ENCODE measurements around the gene EIF4G3. TPM values are rescaled to one million over a fixed set of nuclear protein-coding genes. Genes with fewer than 3 reads are reported as not detected.

EIF4G3 gene
- total and polyA plus RNA-seq, 12 donors, result 13.3 to 50.2 (median 36.1) TPM

GRCh38 chr1:20834192-20834591, 342.5 kb downstream of the EIF4G3 start:
- no peak overlapping the region for H3K27ac ChIP-seq
- peaks cover 0 to 5% (median 0%) of the 10 kb centered on the region in 11 donors for H3K9me3 ChIP-seq
- intact Hi-C loops (cut with DNase I), result no loop called here
- no peak overlapping the region for H3K4me3 ChIP-seq
- DNase-seq (no peak), ATAC-seq (no peak)
- no peaks in the 10 kb centered on the region for H3K4me1 ChIP-seq
- 96 to 98% methylated on average over 1 of the region's 1 CpG for WGBS, 2 donors
- no peaks in the 10 kb centered on the region for H3K27me3 ChIP-seq
- TF ChIP-seq CTCF (IDR thresholded peaks at IDR 0.05), result no peak
- peaks cover 0 to 39% (median 5%) of the 10 kb centered on the region in 9 donors for H3K36me3 ChIP-seq

GRCh38 chr1:20830378-20830777, 346.3 kb downstream of the EIF4G3 start:
- 96 to 98% methylated on average over 2 of the region's 2 CpGs for WGBS, 2 donors
- no peaks in the 10 kb centered on the region for H3K4me1 ChIP-seq
- no peak for TF ChIP-seq CTCF (IDR thresholded peaks at IDR 0.05)
- H3K27me3 ChIP-seq, result no peaks in the 10 kb centered on the region
- ATAC-seq, result no peak
- no peak overlapping the region for H3K4me3 ChIP-seq
- DNase-seq, result no peak
- H3K9me3 ChIP-seq, result peaks cover 0 to 5% (median 0%) of the 10 kb centered on the region in 11 donors
- H3K27ac ChIP-seq, result no peak overlapping the region
- intact Hi-C loops (cut with DNase I), result no loop called here
- H3K36me3 ChIP-seq, result peaks cover 0 to 54% (median 6%) of the 10 kb centered on the region in 9 donors

DNA sequence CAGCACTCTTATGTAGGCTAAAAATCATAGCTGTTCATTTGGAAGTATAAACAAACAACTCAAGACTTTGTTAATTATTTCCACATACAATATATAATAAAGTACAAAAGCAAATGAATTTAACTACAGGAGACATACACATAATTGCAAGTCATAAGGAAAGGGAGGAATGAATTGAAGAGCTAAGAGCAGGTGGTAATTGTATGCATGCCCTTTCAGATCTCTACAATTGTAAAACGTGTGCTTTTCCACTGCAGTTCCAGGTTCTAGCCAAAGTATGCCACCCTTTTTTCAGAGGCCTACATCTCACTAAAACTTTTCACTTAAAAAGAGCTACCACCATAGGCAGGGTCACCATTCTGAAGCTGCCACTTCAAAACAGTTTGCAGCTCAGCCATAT, 346.8 kb downstream of the EIF4G3 start:
- WGBS, 2 donors, result 93 to 95% methylated on average over 1 of the region's 1 CpG
- no peak overlapping the region for H3K4me3 ChIP-seq
- H3K9me3 ChIP-seq, result peaks cover 0 to 5% (median 0%) of the 10 kb centered on the region in 11 donors
- DNase-seq, result no peak
- no peak overlapping the region for H3K27ac ChIP-seq
- no peaks in the 10 kb centered on the region for H3K4me1 ChIP-seq
- H3K27me3 ChIP-seq, result no peaks in the 10 kb centered on the region
- no peak for ATAC-seq
- intact Hi-C loops (cut with DNase I), result no loop called here
- TF ChIP-seq CTCF (IDR thresholded peaks at IDR 0.05), result no peak
- H3K36me3 ChIP-seq, result peaks cover 0 to 59% (median 6%) of the 10 kb centered on the region in 9 donors

- Histone ChIP-seq H3K27ac (no peak overlapping the region), H3K4me3 (no peak overlapping the region), H3K9me3 (peaks cover 0 to 5% (median 0%) of the 10 kb centered on the region in 11 donors), H3K4me1 (no peaks in the 10 kb centered on the region), H3K27me3 (no peaks in the 10 kb centered on the region), H3K36me3 (peaks cover 0 to 62% (median 8%) of the 10 kb centered on the region in 9 donors)
- intact Hi-C loops (cut with DNase I), result no loop called here
- no peak for TF ChIP-seq CTCF (IDR thresholded peaks at IDR 0.05)
- ATAC-seq (no peak), DNase-seq (no peak)
- 87 to 93% methylated on average over 1 of the region's 1 CpG for WGBS, 2 donors
These were observed 347.2 kb downstream of the EIF4G3 start for GRCh38 chr1:20829531-20829930.
